Lung microvascular endothelial cell (primary cell): ENCODE results near the gene ENO2. TPM values are rescaled to one million over a fixed set of nuclear protein-coding genes. Genes with fewer than 3 reads are reported as not detected.

Source experiments
- DNase-seq, 2 donors: peaks; one replicate each; pipeline versions ENCODE4 v3.0.0 to v3.0.0-alpha.2; 2010; ENCODE audit warnings: low read depth in 2 of 2
- total RNA-seq: library from RNA; depleted of rRNA; stranded (reverse); fragments of >200 nt; gene quantifications from 2 replicates; pipeline ENCODE4 v1.2.1, GENCODE V29; 2014

The ENO2 gene
- total RNA-seq, 1 donor from 2014 or later = 0.99 TPM

GRCh38 chr12:6946920-6947374 lies 32.6 kb downstream of the ENO2 start:
- no peak for DNase-seq

GRCh38 chr12:6947615-6948014 lies 33.2 kb downstream of the ENO2 start:
- DNase-seq = no peak

- no peak for DNase-seq
Measured at GRCh38 chr12:6948873-6949594, 34.7 kb downstream of the ENO2 start.

GRCh38 chr12:6950401-6950801 lies 36.0 kb downstream of the ENO2 start:
- no peak for DNase-seq

- DNase-seq = no peak
Measured at GRCh38 chr12:6950811-6951540, 36.6 kb downstream of the ENO2 start, which contains the start of gene PTPN6. TSS of gene PTPN6 (plus strand) at chr12:6951356. CDS start at chr12:6951513, 157 bp downstream.

GRCh38 chr12:6951551-6952120 lies 37.3 kb downstream of the ENO2 start:
- no peak for DNase-seq

GRCh38 chr12:6952121-6952862 lies 37.9 kb downstream of the ENO2 start:
- DNase-seq = no peak

GRCh38 chr12:6952863-6953441 lies 38.6 kb downstream of the ENO2 start:
- no peak for DNase-seq

- peak in 1 of 2 donors; percentile 50 for DNase-seq
Measured at GRCh38 chr12:6953442-6954315, 39.3 kb downstream of the ENO2 start.

GRCh38 chr12:6954316-6955107 lies 40.1 kb downstream of the ENO2 start:
- DNase-seq = no peak

- DNase-seq = no peak
Measured at GRCh38 chr12:6955108-6956020, 41.0 kb downstream of the ENO2 start.

- DNase-seq = no peak
Measured at GRCh38 chr12:6956021-6956727, 41.8 kb downstream of the ENO2 start.

GRCh38 chr12:6957151-6957701 lies 42.8 kb downstream of the ENO2 start:
- no peak for DNase-seq

GRCh38 chr12:6957741-6958608 lies 43.6 kb downstream of the ENO2 start:
- DNase-seq = no peak

- DNase-seq = no peak
Measured at GRCh38 chr12:6958609-6959057, 44.3 kb downstream of the ENO2 start.

GRCh38 chr12:6959058-6959804 lies 44.9 kb downstream of the ENO2 start:
- DNase-seq = peak in 1 of 2 donors; percentile 34
